ENCODE data around the gene ABCA3.

DNA sequence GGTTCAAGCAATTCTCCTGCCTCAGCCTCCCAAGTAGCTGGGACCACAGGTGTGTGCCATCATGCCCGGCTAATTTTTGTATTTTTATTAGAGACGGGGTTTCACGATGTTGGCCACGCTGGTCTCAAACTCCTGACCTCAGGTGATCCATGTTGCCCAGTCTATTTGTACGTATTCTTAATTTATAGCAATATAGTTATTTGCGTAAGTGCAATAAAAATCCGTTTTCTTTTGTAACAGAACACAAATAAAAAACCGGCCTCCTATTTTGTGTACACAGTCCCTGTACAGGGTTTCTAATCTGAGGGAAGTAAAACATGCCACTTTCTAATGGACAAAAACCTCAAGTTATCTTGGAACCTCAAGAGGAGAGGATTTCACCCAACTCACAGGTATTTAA is 80.3 kb downstream of the ABCA3 start:
- no peak for TF ChIP-seq POLR2A (IDR thresholded peaks at IDR 0.05)
- TF ChIP-seq, protein P1, sequence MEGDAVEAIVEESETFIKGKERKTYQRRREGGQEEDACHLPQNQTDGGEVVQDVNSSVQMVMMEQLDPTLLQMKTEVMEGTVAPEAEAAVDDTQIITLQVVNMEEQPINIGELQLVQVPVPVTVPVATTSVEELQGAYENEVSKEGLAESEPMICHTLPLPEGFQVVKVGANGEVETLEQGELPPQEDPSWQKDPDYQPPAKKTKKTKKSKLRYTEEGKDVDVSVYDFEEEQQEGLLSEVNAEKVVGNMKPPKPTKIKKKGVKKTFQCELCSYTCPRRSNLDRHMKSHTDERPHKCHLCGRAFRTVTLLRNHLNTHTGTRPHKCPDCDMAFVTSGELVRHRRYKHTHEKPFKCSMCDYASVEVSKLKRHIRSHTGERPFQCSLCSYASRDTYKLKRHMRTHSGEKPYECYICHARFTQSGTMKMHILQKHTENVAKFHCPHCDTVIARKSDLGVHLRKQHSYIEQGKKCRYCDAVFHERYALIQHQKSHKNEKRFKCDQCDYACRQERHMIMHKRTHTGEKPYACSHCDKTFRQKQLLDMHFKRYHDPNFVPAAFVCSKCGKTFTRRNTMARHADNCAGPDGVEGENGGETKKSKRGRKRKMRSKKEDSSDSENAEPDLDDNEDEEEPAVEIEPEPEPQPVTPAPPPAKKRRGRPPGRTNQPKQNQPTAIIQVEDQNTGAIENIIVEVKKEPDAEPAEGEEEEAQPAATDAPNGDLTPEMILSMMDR (IDR thresholded peaks at IDR 0.05), result no peak
